Measurements from ENCODE around the gene CRTAC1.

CRTAC1 gene

DNA sequence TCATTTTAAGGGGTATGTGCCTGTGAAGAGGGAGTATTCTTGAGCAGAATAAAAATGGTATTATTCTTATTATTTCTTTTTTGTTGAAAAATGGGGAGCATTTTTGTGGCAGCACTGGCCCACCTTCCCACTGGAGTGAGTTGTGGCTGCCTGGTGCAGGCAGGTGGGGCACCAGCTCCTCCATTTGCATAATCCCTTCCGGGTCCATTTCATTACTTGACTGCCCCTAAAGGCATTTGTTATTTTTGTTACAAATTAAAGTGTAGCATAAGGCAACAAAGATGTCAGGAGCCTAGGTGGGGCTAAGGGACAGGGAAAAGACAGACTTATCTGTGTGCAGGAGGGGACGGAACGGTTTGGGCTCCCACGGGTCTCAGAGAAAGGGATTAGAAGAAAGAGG is 154.0 kb downstream of the CRTAC1 start:
- Histone ChIP-seq H2BK5ac (ENCODE audit: low read length) (no peak overlapping the region), H3K27me3 (ENCODE audit: control insufficient read depth in 3 of 3, insufficient read depth in 3 of 3, low read depth in 1 of 3, low read length in 3 of 3) (peaks cover 0 to 22% (median 0%) of the 10 kb centered on the region in 3 experiments), H3K27ac (replicated peaks; ENCODE audit: low read length) (no peak overlapping the region), H3K36me3 (replicated peaks in 1 of 2; ENCODE audit: control insufficient read depth in 2 of 2, insufficient read depth in 2 of 2, low read length in 2 of 2) (no peaks in the 10 kb centered on the region), H3K9me3 (replicated peaks in 1 of 2; ENCODE audit: control insufficient read depth in 2 of 2, insufficient read depth in 1 of 2, low read depth in 1 of 2, low read length in 2 of 2) (no peaks in the 10 kb centered on the region), H3K14ac (ENCODE audit: low read length) (no peak overlapping the region), H2BK15ac (ENCODE audit: low read length) (no peak overlapping the region), H2BK120ac (ENCODE audit: low read depth, low read length) (no peak overlapping the region), H4K8ac (ENCODE audit: low read depth, low read length) (no peak overlapping the region), H2BK12ac (ENCODE audit: low read length) (no peak overlapping the region), H3K4me2 (ENCODE audit: insufficient read depth, low read length, poor library complexity, severe bottlenecking) (no peak overlapping the region), H3K18ac (ENCODE audit: low read length) (no peak overlapping the region), H3K23ac (ENCODE audit: low read depth, low read length, poor library complexity) (no peak overlapping the region), H3K4me1 (ENCODE audit: control insufficient read depth in 2 of 2, insufficient read depth in 1 of 2, low read depth in 1 of 2, low read length in 2 of 2) (no peaks in the 10 kb centered on the region), H2AK5ac (ENCODE audit: low read depth, low read length) (no peak overlapping the region), H3K9ac (ENCODE audit: low read depth, low read length, poor library complexity) (no peak overlapping the region), H2AFZ (ENCODE audit: low read length) (no peak overlapping the region), H3K4ac (ENCODE audit: low read length) (no peak overlapping the region), H3K79me1 (ENCODE audit: low read depth, low read length) (no peaks in the 10 kb centered on the region), H4K91ac (ENCODE audit: low read depth, low read length, poor library complexity) (no peak overlapping the region), H3K4me3 (ENCODE audit: low read length in 2 of 2) (no peak overlapping the region)
- no peak for DNase-seq (ENCODE audit: low spot score)
- no CpG with 5 or more reads among the region's 4 CpGs for WGBS, 2 donors (ENCODE audit: extremely low coverage in 2 of 2, insufficient read length in 2 of 2, insufficient replicate concordance in 1 of 2)

DNA sequence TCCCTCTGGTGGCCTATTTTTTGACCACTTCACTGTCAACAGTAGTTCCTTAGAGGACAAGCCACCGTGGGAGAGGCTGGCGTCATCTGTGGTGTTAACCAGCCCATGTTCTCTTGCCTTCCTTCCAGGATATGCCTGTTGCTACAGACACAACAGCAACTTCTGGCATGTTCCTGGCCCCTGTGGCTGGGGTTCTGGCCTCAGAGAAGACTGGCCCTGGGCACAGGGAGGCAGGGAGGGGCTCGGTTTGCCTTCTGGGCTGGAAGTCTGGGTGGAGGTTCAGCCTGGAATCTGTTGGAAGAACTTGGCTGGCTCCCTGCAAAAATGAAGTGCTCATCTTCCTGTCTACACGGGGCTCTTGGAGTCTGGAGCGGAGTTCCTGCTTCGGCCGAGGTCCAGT is 155.0 kb downstream of the CRTAC1 start:
- no peak overlapping the region for H3K4me2 ChIP-seq (ENCODE audit: insufficient read depth, low read length, poor library complexity, severe bottlenecking)
- no peak overlapping the region for H2BK15ac ChIP-seq (ENCODE audit: low read length)
- H3K9me3 ChIP-seq (replicated peaks in 1 of 2; ENCODE audit: control insufficient read depth in 2 of 2, insufficient read depth in 1 of 2, low read depth in 1 of 2, low read length in 2 of 2), result no peaks in the 10 kb centered on the region
- H2BK12ac ChIP-seq (ENCODE audit: low read length), result no peak overlapping the region
- no peak overlapping the region for H4K91ac ChIP-seq (ENCODE audit: low read depth, low read length, poor library complexity)
- no peak overlapping the region for H4K8ac ChIP-seq (ENCODE audit: low read depth, low read length)
- no peak overlapping the region for H2BK120ac ChIP-seq (ENCODE audit: low read depth, low read length)
- no CpG with 5 or more reads among the region's 7 CpGs for WGBS, 2 donors (ENCODE audit: extremely low coverage in 2 of 2, insufficient read length in 2 of 2, insufficient replicate concordance in 1 of 2)
- H3K27ac ChIP-seq (replicated peaks; ENCODE audit: low read length), result no peak overlapping the region
- H3K14ac ChIP-seq (ENCODE audit: low read length), result peak overlapping the region; percentile 92
- H3K18ac ChIP-seq (ENCODE audit: low read length), result peak overlapping the region; percentile 17
- H3K36me3 ChIP-seq (replicated peaks in 1 of 2; ENCODE audit: control insufficient read depth in 2 of 2, insufficient read depth in 2 of 2, low read length in 2 of 2), result no peaks in the 10 kb centered on the region
- no peak overlapping the region for H3K4ac ChIP-seq (ENCODE audit: low read length)
- peaks cover 0 to 32% (median 0%) of the 10 kb centered on the region in 3 experiments for H3K27me3 ChIP-seq (ENCODE audit: control insufficient read depth in 3 of 3, insufficient read depth in 3 of 3, low read depth in 1 of 3, low read length in 3 of 3)
- H2AK5ac ChIP-seq (ENCODE audit: low read depth, low read length), result peak overlapping the region; percentile 20
- no peak overlapping the region for H3K4me3 ChIP-seq (ENCODE audit: low read length in 2 of 2)
- DNase-seq (ENCODE audit: low spot score), result no peak
- no peaks in the 10 kb centered on the region for H3K79me1 ChIP-seq (ENCODE audit: low read depth, low read length)
- no peaks in the 10 kb centered on the region for H3K4me1 ChIP-seq (ENCODE audit: control insufficient read depth in 2 of 2, insufficient read depth in 1 of 2, low read depth in 1 of 2, low read length in 2 of 2)
- peak overlapping the region; percentile 36 for H3K9ac ChIP-seq (ENCODE audit: low read depth, low read length, poor library complexity)
- H2BK5ac ChIP-seq (ENCODE audit: low read length), result no peak overlapping the region
- H3K23ac ChIP-seq (ENCODE audit: low read depth, low read length, poor library complexity), result no peak overlapping the region
- no peak overlapping the region for H2AFZ ChIP-seq (ENCODE audit: low read length)

DNA sequence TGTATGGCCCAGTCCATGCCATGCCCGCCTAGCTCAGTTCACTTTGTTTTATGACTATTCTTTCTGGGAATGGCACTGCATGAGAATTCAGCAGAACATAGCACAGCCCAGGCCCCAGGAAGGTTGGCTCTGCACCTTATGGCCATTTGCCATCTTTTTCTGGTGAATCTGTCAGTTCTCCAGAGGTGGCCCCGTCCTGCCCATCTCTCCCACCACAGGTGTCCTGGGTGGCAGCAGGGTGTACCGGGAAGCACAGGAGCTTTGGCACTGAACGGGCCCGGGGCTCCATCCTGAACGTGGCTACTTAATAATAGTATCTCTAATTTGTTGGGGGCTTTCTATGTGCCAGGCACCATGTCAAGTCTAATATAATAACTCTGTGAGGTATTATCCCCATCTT is 156.1 kb downstream of the CRTAC1 start:
- Histone ChIP-seq H2AFZ (ENCODE audit: low read length) (no peak overlapping the region), H3K14ac (ENCODE audit: low read length) (no peak overlapping the region), H3K27ac (replicated peaks; ENCODE audit: low read length) (no peak overlapping the region), H3K4me2 (ENCODE audit: insufficient read depth, low read length, poor library complexity, severe bottlenecking) (no peak overlapping the region), H3K9ac (ENCODE audit: low read depth, low read length, poor library complexity) (peak overlapping the region; percentile 36), H3K27me3 (ENCODE audit: control insufficient read depth in 3 of 3, insufficient read depth in 3 of 3, low read depth in 1 of 3, low read length in 3 of 3) (peaks cover 0 to 41% (median 0%) of the 10 kb centered on the region in 3 experiments), H2BK12ac (ENCODE audit: low read length) (no peak overlapping the region), H3K18ac (ENCODE audit: low read length) (no peak overlapping the region), H2BK120ac (ENCODE audit: low read depth, low read length) (no peak overlapping the region), H2BK15ac (ENCODE audit: low read length) (no peak overlapping the region), H4K91ac (ENCODE audit: low read depth, low read length, poor library complexity) (no peak overlapping the region), H4K8ac (ENCODE audit: low read depth, low read length) (no peak overlapping the region), H3K36me3 (replicated peaks in 1 of 2; ENCODE audit: control insufficient read depth in 2 of 2, insufficient read depth in 2 of 2, low read length in 2 of 2) (no peaks in the 10 kb centered on the region), H2BK5ac (ENCODE audit: low read length) (no peak overlapping the region), H3K4ac (ENCODE audit: low read length) (no peak overlapping the region), H2AK5ac (ENCODE audit: low read depth, low read length) (no peak overlapping the region), H3K79me1 (ENCODE audit: low read depth, low read length) (no peaks in the 10 kb centered on the region), H3K23ac (ENCODE audit: low read depth, low read length, poor library complexity) (no peak overlapping the region), H3K4me3 (ENCODE audit: low read length in 2 of 2) (no peak overlapping the region), H3K9me3 (replicated peaks in 1 of 2; ENCODE audit: control insufficient read depth in 2 of 2, insufficient read depth in 1 of 2, low read depth in 1 of 2, low read length in 2 of 2) (no peaks in the 10 kb centered on the region), H3K4me1 (ENCODE audit: control insufficient read depth in 2 of 2, insufficient read depth in 1 of 2, low read depth in 1 of 2, low read length in 2 of 2) (peaks cover 0 to under 1% of the 10 kb centered on the region in 2 donors)
- no CpG with 5 or more reads among the region's 6 CpGs for WGBS, 2 donors (ENCODE audit: extremely low coverage in 2 of 2, insufficient read length in 2 of 2, insufficient replicate concordance in 1 of 2)
- DNase-seq (ENCODE audit: low spot score), result no peak

DNA sequence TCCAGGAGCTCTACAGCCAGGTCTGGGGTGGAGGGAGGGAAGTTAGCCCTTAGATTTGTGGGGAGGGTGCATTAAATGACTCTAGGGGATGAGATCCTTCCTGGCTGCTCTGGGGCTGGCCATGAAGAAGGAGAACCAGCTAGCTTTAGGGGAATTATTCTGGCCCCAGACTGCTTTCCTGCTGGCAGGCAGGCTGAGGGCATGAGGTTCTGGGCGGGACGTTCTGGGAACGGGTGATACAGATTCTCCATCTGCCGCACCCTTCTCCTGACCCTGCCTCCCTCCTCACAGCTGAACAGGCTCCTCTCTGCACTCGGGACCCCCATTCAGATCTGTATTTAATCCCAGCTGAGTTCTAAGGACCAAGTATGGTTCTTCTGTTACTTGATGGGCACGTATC is 156.9 kb downstream of the CRTAC1 start:
- H3K23ac ChIP-seq (ENCODE audit: low read depth, low read length, poor library complexity), result no peak overlapping the region
- H3K14ac ChIP-seq (ENCODE audit: low read length), result no peak overlapping the region
- H3K79me1 ChIP-seq (ENCODE audit: low read depth, low read length), result no peaks in the 10 kb centered on the region
- H2BK12ac ChIP-seq (ENCODE audit: low read length), result no peak overlapping the region
- no peak overlapping the region for H2BK5ac ChIP-seq (ENCODE audit: low read length)
- no CpG with 5 or more reads among the region's 6 CpGs for WGBS, 2 donors (ENCODE audit: extremely low coverage in 2 of 2, insufficient read length in 2 of 2, insufficient replicate concordance in 1 of 2)
- H3K18ac ChIP-seq (ENCODE audit: low read length), result no peak overlapping the region
- no peak overlapping the region for H3K9ac ChIP-seq (ENCODE audit: low read depth, low read length, poor library complexity)
- H3K4me1 ChIP-seq (ENCODE audit: control insufficient read depth in 2 of 2, insufficient read depth in 1 of 2, low read depth in 1 of 2, low read length in 2 of 2), result peaks cover 0 to 3% of the 10 kb centered on the region in 2 donors
- no peak overlapping the region for H4K91ac ChIP-seq (ENCODE audit: low read depth, low read length, poor library complexity)
- no peak overlapping the region for H2BK15ac ChIP-seq (ENCODE audit: low read length)
- no peak overlapping the region for H2AK5ac ChIP-seq (ENCODE audit: low read depth, low read length)
- no peak overlapping the region for H3K4me2 ChIP-seq (ENCODE audit: insufficient read depth, low read length, poor library complexity, severe bottlenecking)
- H4K8ac ChIP-seq (ENCODE audit: low read depth, low read length), result no peak overlapping the region
- no peak overlapping the region for H2BK120ac ChIP-seq (ENCODE audit: low read depth, low read length)
- H3K4me3 ChIP-seq (ENCODE audit: low read length in 2 of 2), result no peak overlapping the region
- no peak overlapping the region for H3K4ac ChIP-seq (ENCODE audit: low read length)
- H3K27ac ChIP-seq (replicated peaks; ENCODE audit: low read length), result no peak overlapping the region
- H2AFZ ChIP-seq (ENCODE audit: low read length), result no peak overlapping the region
- no peaks in the 10 kb centered on the region for H3K36me3 ChIP-seq (replicated peaks in 1 of 2; ENCODE audit: control insufficient read depth in 2 of 2, insufficient read depth in 2 of 2, low read length in 2 of 2)
- no peak for DNase-seq (ENCODE audit: low spot score)
- H3K27me3 ChIP-seq (ENCODE audit: control insufficient read depth in 3 of 3, insufficient read depth in 3 of 3, low read depth in 1 of 3, low read length in 3 of 3), result peaks cover 0 to 48% (median 0%) of the 10 kb centered on the region in 3 experiments
- no peaks in the 10 kb centered on the region for H3K9me3 ChIP-seq (replicated peaks in 1 of 2; ENCODE audit: control insufficient read depth in 2 of 2, insufficient read depth in 1 of 2, low read depth in 1 of 2, low read length in 2 of 2)

Data from neuronal stem cell (in vitro differentiated cells).